GM12865 (cell line): ENCODE results near the gene A3GALT2.

Experiments used
- DNase-seq: peaks from one replicate; pipeline ENCODE4 v3.0.0; 2010; ENCODE audit warnings: low read depth
- H3K4me3 ChIP-seq: 2 replicates; pipeline ENCODE4 v1.5.1; 2011; ENCODE audit warnings: mild to moderate bottlenecking, low read depth, low read length, control low read depth
- TF ChIP-seq, protein P1 (sequence below): IDR thresholded peaks from 2 replicates; pipeline ENCODE4 v1.5.1; 2011; ENCODE audit warnings: low read length, control low read depth, low read depth, inconsistent platforms; ENCODE audit not compliant: insufficient read depth; ENCODE audit errors: missing control alignments

Gene A3GALT2

DNA sequence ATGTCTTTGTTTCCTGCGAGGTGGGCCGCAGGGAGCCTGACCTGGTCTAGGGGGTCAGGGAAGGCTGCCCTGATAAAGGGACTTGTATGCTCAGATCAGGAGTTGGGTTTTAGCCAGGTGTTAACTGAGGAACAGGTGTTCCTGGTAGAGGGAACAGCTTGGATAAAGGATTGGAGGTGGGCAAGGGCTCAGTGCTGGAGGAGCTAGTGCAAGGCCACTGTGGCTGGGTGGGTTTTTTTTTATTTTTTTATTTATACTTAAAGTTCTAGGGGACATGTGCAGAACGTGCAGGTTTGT is 31.1 kb downstream of the A3GALT2 start:
- H3K4me3 ChIP-seq: no peak overlapping the region
- no peak for DNase-seq
- TF ChIP-seq, protein P1, sequence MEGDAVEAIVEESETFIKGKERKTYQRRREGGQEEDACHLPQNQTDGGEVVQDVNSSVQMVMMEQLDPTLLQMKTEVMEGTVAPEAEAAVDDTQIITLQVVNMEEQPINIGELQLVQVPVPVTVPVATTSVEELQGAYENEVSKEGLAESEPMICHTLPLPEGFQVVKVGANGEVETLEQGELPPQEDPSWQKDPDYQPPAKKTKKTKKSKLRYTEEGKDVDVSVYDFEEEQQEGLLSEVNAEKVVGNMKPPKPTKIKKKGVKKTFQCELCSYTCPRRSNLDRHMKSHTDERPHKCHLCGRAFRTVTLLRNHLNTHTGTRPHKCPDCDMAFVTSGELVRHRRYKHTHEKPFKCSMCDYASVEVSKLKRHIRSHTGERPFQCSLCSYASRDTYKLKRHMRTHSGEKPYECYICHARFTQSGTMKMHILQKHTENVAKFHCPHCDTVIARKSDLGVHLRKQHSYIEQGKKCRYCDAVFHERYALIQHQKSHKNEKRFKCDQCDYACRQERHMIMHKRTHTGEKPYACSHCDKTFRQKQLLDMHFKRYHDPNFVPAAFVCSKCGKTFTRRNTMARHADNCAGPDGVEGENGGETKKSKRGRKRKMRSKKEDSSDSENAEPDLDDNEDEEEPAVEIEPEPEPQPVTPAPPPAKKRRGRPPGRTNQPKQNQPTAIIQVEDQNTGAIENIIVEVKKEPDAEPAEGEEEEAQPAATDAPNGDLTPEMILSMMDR: no peak

DNA sequence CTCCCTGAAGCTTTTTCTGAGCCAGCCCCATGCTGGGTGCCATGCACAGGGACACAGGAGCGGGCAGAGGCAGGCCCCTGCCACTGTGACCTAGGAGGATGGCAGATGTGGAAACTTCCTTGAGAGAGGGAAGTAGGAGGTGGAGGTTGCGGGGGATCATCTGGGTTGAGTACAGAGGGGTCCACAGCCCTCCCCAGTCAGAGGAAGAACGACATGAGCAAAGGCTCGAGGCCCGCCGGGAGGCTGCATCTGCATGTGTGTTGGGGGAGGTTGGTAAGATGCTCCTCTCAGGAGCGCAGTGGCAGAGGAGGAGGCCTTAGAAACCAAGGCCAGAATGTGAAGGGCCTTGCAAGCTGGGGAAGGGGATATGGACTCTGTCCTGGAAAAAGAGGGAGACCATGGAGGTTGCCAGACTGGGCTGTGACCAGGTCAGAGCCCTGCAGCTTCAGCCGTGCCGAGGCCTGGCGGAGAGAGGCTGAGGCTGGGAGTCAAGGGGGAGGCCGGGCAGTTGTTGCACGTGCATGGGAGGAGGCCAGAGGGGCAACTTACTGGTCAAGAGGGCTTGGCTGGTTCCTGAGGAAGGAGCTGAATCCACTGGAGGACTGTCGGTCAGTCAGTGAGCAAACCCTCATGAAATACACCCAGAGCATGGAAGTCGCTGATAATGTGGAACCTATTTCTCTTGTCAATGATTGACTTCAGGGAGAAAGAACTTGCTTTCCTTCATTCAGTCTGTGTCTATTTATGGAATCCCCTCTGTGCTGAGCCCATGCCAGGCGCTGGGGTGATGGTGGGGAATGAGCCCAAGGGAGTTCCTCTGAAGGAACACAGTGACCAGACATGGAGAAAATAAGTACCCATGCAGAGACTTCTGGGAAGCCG is 31.7 kb downstream of the A3GALT2 start:
- no peak overlapping the region for H3K4me3 ChIP-seq
- no peak for DNase-seq
- TF ChIP-seq, protein P1: no peak

DNA sequence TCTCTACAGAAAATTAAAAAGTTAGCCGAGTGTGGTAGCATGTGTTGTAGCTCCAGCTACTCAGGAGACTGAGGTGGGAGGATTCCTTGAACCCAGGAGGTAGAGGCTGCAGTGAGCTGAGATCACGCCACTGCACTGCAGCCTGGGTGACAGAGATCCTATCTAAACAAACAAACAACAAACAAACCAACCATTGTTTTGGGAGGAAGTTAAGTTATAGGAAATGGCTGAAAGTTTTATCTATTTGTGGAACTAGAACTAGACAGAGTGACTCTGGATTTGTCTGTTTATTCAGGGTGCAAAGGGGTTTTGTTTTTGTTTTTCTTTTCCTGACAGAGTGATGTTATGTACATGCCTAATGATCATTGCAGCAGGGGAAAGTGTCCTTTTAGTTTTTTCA is 33.6 kb downstream of the A3GALT2 start:
- no peak for DNase-seq
- H3K4me3 ChIP-seq: no peak overlapping the region
- TF ChIP-seq, protein P1: no peak

DNA sequence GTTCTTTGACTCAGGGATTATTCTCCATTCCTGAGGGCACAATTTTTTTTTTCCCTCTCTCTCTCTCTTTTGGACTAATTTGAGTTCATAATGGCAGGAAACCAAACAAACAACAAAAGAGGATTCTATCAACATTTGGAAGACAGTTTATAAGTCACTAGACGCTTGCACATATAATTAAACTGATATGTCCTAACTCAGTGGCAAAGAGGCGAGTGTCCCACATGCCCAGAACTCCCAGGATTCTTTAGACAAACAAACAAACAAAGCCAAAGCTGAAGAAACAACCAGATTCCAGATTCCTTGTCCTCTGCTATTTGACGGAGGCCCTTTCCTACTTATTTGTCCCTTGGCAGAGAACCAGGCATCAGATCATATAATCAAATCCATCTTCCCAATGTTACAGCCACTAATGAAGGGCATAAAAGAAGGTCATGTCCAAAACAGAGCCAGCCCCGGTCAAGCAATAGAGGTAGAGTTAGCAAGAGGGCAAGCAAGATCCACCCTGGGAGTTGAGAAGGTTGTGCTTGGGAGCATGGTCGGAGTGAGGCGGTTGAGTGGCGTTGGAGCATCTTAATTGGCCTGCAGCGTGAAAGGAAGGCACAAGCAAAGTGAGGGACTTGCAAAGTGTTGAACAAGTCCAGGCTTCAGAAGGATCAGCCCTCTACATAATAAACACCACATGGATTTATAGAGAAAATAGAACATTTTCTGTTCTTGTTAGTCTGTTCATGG is 34.3 kb downstream of the A3GALT2 start:
- TF ChIP-seq, protein P1: no peak
- H3K4me3 ChIP-seq: no peak overlapping the region
- DNase-seq: no peak

DNA sequence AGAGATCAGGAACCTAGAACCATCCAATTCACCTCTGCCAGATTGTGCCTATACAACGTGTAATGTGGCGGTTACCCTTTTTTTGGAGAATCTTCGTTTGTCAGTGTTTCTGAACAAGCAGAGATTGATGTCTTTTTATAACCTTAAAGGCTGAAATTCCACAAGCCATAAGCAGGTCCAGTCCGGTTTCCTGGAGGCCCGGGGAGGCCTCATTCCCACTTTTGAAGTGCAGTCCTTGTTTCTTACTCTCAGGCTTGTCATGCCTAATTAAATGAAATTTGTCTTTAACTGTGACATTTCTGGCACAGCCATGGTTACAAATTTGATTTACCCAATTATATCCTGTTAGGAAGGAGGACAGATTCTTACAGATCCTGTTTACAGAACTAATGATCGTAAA is 36.8 kb downstream of the A3GALT2 start:
- TF ChIP-seq, protein P1: no peak
- H3K4me3 ChIP-seq: no peak overlapping the region
- no peak for DNase-seq

DNA sequence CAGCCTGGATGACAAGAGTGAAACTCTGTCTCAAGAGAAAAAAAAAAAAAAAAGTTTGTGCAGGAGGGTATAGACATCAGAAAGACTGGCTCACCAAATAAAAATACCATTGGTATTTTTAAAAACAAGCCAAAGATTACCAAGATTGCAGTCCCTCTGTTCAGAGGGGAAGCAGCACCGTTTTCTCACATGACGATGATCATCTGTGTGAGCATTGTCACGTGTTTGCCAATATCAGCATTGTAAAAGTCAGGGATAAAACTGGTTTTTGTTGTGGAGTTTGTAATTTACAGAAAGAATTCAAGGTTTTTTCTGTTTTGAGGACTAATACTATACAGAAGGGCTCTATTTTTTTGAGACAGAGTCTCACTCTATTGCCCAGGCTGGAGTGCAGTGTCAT is 38.1 kb downstream of the A3GALT2 start:
- no peak overlapping the region for H3K4me3 ChIP-seq
- DNase-seq: no peak
- TF ChIP-seq, protein P1: no peak
